Measurements from ENCODE around the gene MAN2C1.
"Not testable (repeated sequence)": the region's sequence is repeated elsewhere in the genome, so short reads cannot be mapped to it uniquely, and the experiment has no call there.

The MAN2C1 gene

DNA sequence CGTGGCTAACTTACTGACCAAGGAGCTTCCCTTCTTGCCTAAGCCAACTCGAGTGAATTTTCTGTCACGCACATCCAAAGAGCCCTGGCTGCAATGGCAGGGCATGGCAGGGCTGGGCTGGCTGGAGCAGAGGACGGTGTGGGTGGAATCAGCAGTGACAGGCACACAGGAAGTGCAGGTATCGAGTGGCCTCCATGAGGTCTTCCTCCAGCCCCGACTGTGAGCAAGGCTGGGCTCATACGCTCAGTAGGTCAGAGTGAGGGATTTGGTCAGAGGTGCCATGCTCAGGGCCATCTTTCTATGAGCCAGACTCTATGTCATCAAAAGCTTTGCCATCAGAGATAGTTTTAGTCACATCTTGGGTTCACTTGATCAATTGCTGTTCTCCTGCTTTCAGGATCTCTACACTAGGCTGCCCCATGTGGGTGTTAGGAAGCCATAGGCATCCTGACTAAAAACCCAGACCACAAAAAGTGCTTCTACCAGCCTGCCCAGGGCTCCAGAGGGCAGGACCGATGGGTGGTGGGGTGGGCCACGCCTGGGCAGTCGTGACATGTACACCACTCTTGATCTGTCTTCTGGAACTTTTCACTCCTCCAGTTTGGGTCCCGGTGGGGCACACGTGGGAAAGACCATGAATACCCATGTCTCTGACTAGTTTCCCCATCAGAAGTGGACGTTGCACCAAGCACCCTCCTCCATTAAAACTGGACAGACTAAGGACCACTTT lies 55.1 kb downstream of the MAN2C1 start:
- Histone ChIP-seq H3K36me3 (ENCODE audit: control insufficient read depth, insufficient read depth, low read length) (no peaks in the 10 kb centered on the region), H3K4me3 (ENCODE audit: insufficient read depth, low read depth, low read length, poor library complexity, severe bottlenecking) (no peak overlapping the region), H3K4me1 (ENCODE audit: control insufficient read depth, insufficient read depth, low read length, poor library complexity, severe bottlenecking) (no peaks in the 10 kb centered on the region), H3K27ac (ENCODE audit: insufficient read depth, low read length, poor library complexity, severe bottlenecking) (no peak overlapping the region), H3K27me3 (replicated peaks; ENCODE audit: control insufficient read depth, insufficient read depth, low read length, poor library complexity, severe bottlenecking) (no peaks in the 10 kb centered on the region), H3K9me3 (ENCODE audit: control insufficient read depth, low read length) (no peaks in the 10 kb centered on the region)
- DNase-seq, result no peak

DNA sequence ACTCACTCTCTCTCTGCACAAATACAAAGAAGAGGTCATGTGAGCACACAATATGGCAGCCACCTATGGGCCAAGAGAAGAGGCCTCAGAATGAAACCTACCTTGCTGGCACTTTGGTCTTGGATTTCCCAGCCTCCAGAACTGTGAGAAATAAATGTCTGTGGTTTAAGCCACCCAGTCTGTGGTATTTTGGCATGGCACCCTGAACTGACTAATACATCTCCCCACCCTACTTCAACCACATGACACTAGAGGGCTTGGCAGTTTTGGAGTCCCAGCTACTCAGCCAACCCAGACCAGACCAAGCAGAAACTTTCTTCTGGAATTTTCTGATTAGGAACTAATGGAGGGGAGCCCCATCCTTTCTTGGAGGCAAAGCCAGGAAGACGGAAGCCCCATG lies 55.9 kb downstream of the MAN2C1 start:
- H3K27me3 ChIP-seq (replicated peaks; ENCODE audit: control insufficient read depth, insufficient read depth, low read length, poor library complexity, severe bottlenecking), result not testable (repeated sequence)

GRCh38 chr15:75309711-75310110 lies 58.7 kb downstream of the MAN2C1 start:
- Histone ChIP-seq H3K9me3 (ENCODE audit: control insufficient read depth, low read length) (no peaks in the 10 kb centered on the region), H3K27ac (ENCODE audit: insufficient read depth, low read length, poor library complexity, severe bottlenecking) (no peak overlapping the region), H3K36me3 (ENCODE audit: control insufficient read depth, insufficient read depth, low read length) (no peaks in the 10 kb centered on the region), H3K4me1 (ENCODE audit: control insufficient read depth, insufficient read depth, low read length, poor library complexity, severe bottlenecking) (no peaks in the 10 kb centered on the region), H3K27me3 (replicated peaks; ENCODE audit: control insufficient read depth, insufficient read depth, low read length, poor library complexity, severe bottlenecking) (no peaks in the 10 kb centered on the region), H3K4me3 (ENCODE audit: insufficient read depth, low read depth, low read length, poor library complexity, severe bottlenecking) (no peak overlapping the region)
- DNase-seq, result no peak

More for the DNA sequence above, 55.9 kb downstream of the MAN2C1 start:
- not testable (repeated sequence) for H3K27ac ChIP-seq (ENCODE audit: insufficient read depth, low read length, poor library complexity, severe bottlenecking); H3K36me3 ChIP-seq (ENCODE audit: control insufficient read depth, insufficient read depth, low read length); H3K4me3 ChIP-seq (ENCODE audit: insufficient read depth, low read depth, low read length, poor library complexity, severe bottlenecking); H3K9me3 ChIP-seq (ENCODE audit: control insufficient read depth, low read length); H3K4me1 ChIP-seq (ENCODE audit: control insufficient read depth, insufficient read depth, low read length, poor library complexity, severe bottlenecking); DNase-seq

DNA sequence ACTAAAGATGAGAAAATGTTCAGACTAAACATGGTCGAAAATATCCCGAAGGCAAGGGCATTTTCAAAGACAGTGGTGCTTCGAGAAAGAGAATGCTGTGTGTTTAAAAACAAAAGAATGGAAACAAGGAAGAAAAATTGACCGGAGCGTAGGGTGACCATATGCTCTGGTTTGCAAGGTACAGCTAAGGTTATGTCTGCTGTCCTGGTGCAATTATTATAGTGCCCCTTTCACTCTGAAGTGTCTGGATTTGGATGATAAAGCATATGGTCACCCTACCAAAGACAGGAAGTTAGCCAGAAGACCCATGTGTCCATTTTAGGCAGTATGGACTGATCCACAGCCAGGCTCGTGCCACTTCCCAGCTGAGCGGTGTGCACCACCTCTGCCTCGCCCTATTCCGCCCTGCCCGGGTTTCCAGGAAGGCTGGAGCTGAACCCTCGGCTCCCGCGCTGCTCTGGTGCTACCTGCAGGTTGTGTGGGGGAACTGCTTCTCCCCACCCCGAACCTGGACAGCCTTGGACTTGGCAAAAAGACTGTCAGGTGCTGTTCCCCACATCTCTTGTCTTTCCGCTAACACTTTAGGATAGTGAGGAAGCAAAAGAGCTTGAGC lies 60.5 kb downstream of the MAN2C1 start:
- Histone ChIP-seq H3K4me3 (ENCODE audit: insufficient read depth, low read depth, low read length, poor library complexity, severe bottlenecking) (no peak overlapping the region), H3K9me3 (ENCODE audit: control insufficient read depth, low read length) (no peaks in the 10 kb centered on the region), H3K27me3 (replicated peaks; ENCODE audit: control insufficient read depth, insufficient read depth, low read length, poor library complexity, severe bottlenecking) (no peaks in the 10 kb centered on the region), H3K4me1 (ENCODE audit: control insufficient read depth, insufficient read depth, low read length, poor library complexity, severe bottlenecking) (no peaks in the 10 kb centered on the region), H3K27ac (ENCODE audit: insufficient read depth, low read length, poor library complexity, severe bottlenecking) (no peak overlapping the region), H3K36me3 (ENCODE audit: control insufficient read depth, insufficient read depth, low read length) (no peaks in the 10 kb centered on the region)
- no peak for DNase-seq

DNA sequence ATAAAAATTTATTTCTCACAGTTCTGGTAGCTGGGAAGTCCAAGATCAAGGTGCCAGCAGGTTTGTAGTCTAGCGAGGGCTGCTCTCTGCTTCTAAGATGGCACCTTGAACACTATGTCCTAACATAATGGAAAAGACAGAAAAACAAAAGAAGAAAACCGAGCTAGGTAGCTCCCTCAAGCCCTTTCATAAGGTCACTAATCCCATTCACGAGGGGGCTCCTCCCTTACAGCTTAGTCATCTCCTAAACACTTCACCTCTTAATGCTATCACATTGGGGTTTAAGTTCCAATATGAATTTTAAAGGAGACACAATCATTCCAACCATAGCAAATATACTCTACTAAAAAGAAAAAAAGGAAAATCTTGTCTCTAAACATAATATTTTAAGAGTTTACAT lies 62.2 kb downstream of the MAN2C1 start:
- H3K9me3 ChIP-seq (ENCODE audit: control insufficient read depth, low read length), result no peaks in the 10 kb centered on the region
- no peaks in the 10 kb centered on the region for H3K4me1 ChIP-seq (ENCODE audit: control insufficient read depth, insufficient read depth, low read length, poor library complexity, severe bottlenecking)
- no peak overlapping the region for H3K4me3 ChIP-seq (ENCODE audit: insufficient read depth, low read depth, low read length, poor library complexity, severe bottlenecking)
- H3K27ac ChIP-seq (ENCODE audit: insufficient read depth, low read length, poor library complexity, severe bottlenecking), result no peak overlapping the region
- H3K36me3 ChIP-seq (ENCODE audit: control insufficient read depth, insufficient read depth, low read length), result no peaks in the 10 kb centered on the region
- no peaks in the 10 kb centered on the region for H3K27me3 ChIP-seq (replicated peaks; ENCODE audit: control insufficient read depth, insufficient read depth, low read length, poor library complexity, severe bottlenecking)
- DNase-seq, result no peak

Data from effector memory CD4-positive, alpha-beta T cell (primary cell).